ENCODE results near the gene TBX4.

TBX4 gene

GRCh38 chr17:61494325-61495160 is 42.3 kb downstream of the TBX4 start:
- Histone ChIP-seq H3K27me3 (ENCODE audit: insufficient read depth, low read length, poor library complexity, severe bottlenecking) (no peaks in the 10 kb centered on the region), H3K79me2 (ENCODE audit: insufficient read depth, low read length) (no peaks in the 10 kb centered on the region), H3K9me2 (replicated peaks; ENCODE audit: low read depth, low read length) (no peaks in the 10 kb centered on the region), H3K4me1 (ENCODE audit: insufficient read depth, low read length, poor library complexity, severe bottlenecking) (peaks cover 8% of the 10 kb centered on the region), H3K9me3 (ENCODE audit: insufficient read depth, low read depth, low read length) (no peaks in the 10 kb centered on the region), H2AFZ (ENCODE audit: low read length) (no peak overlapping the region), H4K20me1 (ENCODE audit: insufficient read depth, low read length, poor library complexity, severe bottlenecking) (no peaks in the 10 kb centered on the region), H3F3A (ENCODE audit: low read depth) (no peaks in the 10 kb centered on the region), H3K4me2 (ENCODE audit: low read depth, low read length, poor library complexity, severe bottlenecking) (no peak overlapping the region), H3K4me3 (ENCODE audit: low read length, poor library complexity, severe bottlenecking) (no peak overlapping the region), H3K9ac (ENCODE audit: low read depth, low read length, poor library complexity, severe bottlenecking) (no peak overlapping the region), H3K36me3 (ENCODE audit: insufficient read depth, low read length) (no peaks in the 10 kb centered on the region)
- TF ChIP-seq EZH2phosphoT487 (IDR thresholded peaks at IDR 0.05; ENCODE audit: borderline replicate concordance), result no peak
- TF ChIP-seq CTCF (conservative IDR thresholded peaks at IDR 0.05; ENCODE audit: low read length), result no peak

- Histone ChIP-seq H3K9me2 (replicated peaks; ENCODE audit: low read depth, low read length) (no peaks in the 10 kb centered on the region), H3F3A (ENCODE audit: low read depth) (no peaks in the 10 kb centered on the region), H3K36me3 (ENCODE audit: insufficient read depth, low read length) (no peaks in the 10 kb centered on the region), H3K9ac (ENCODE audit: low read depth, low read length, poor library complexity, severe bottlenecking) (no peak overlapping the region), H3K4me3 (ENCODE audit: low read length, poor library complexity, severe bottlenecking) (no peak overlapping the region), H3K27me3 (ENCODE audit: insufficient read depth, low read length, poor library complexity, severe bottlenecking) (no peaks in the 10 kb centered on the region), H3K79me2 (ENCODE audit: insufficient read depth, low read length) (no peaks in the 10 kb centered on the region), H3K9me3 (ENCODE audit: insufficient read depth, low read depth, low read length) (no peaks in the 10 kb centered on the region), H3K4me2 (ENCODE audit: low read depth, low read length, poor library complexity, severe bottlenecking) (no peak overlapping the region), H3K4me1 (ENCODE audit: insufficient read depth, low read length, poor library complexity, severe bottlenecking) (peaks cover 8% of the 10 kb centered on the region), H4K20me1 (ENCODE audit: insufficient read depth, low read length, poor library complexity, severe bottlenecking) (no peaks in the 10 kb centered on the region), H2AFZ (ENCODE audit: low read length) (no peak overlapping the region)
- TF ChIP-seq EZH2phosphoT487 (IDR thresholded peaks at IDR 0.05; ENCODE audit: borderline replicate concordance) (no peak), CTCF (conservative IDR thresholded peaks at IDR 0.05; ENCODE audit: low read length) (no peak)
Observed at GRCh38 chr17:61495161-61495857, 43.1 kb downstream of the TBX4 start.

- Histone ChIP-seq H3K9ac (ENCODE audit: low read depth, low read length, poor library complexity, severe bottlenecking) (no peak overlapping the region), H3K9me3 (ENCODE audit: insufficient read depth, low read depth, low read length) (no peaks in the 10 kb centered on the region), H2AFZ (ENCODE audit: low read length) (0 out of 2 replicates have a peak overlapping the region, but pooled peaks have one; percentile 23), H3K27me3 (ENCODE audit: insufficient read depth, low read length, poor library complexity, severe bottlenecking) (no peaks in the 10 kb centered on the region), H3K79me2 (ENCODE audit: insufficient read depth, low read length) (no peaks in the 10 kb centered on the region), H4K20me1 (ENCODE audit: insufficient read depth, low read length, poor library complexity, severe bottlenecking) (no peaks in the 10 kb centered on the region), H3K4me3 (ENCODE audit: low read length, poor library complexity, severe bottlenecking) (no peak overlapping the region), H3K36me3 (ENCODE audit: insufficient read depth, low read length) (no peaks in the 10 kb centered on the region), H3K4me2 (ENCODE audit: low read depth, low read length, poor library complexity, severe bottlenecking) (no peak overlapping the region), H3K4me1 (ENCODE audit: insufficient read depth, low read length, poor library complexity, severe bottlenecking) (peaks cover 8% of the 10 kb centered on the region), H3K9me2 (replicated peaks; ENCODE audit: low read depth, low read length) (no peaks in the 10 kb centered on the region), H3F3A (ENCODE audit: low read depth) (no peaks in the 10 kb centered on the region)
- TF ChIP-seq EZH2phosphoT487 (IDR thresholded peaks at IDR 0.05; ENCODE audit: borderline replicate concordance) (no peak), CTCF (conservative IDR thresholded peaks at IDR 0.05; ENCODE audit: low read length) (no peak)
Observed at GRCh38 chr17:61496174-61496956, 44.1 kb downstream of the TBX4 start.
